ENCODE data around the gene ANGPTL7.

ANGPTL7 gene

DNA sequence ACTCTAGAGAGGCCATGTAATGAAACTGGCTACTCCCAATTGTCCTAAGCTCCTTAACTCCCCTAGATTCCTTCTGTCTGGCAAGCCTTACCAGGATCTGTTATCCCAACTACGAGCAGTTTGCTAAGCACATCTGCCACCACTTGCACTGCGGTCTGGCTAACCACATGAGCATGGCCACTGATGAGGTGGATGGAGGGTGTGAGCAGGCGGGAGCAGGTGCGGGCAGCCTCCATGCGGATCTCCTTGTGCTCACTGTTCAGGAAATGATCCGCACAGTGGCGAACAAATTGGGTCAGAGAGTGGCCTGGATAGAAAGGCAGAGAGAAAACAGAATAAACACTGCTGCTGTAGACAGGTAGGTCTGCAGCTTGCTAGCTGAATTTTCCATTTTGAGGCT, 49.2 kb downstream of the ANGPTL7 start:
- Histone ChIP-seq H3K9ac (ENCODE audit: low read length) (no peak overlapping the region), H3K36me3 (ENCODE audit: control insufficient read depth, insufficient read depth, low read length, severe bottlenecking) (peaks cover 88% of the 10 kb centered on the region)
- DNase-seq (ENCODE audit: low read depth) = no peak

DNA sequence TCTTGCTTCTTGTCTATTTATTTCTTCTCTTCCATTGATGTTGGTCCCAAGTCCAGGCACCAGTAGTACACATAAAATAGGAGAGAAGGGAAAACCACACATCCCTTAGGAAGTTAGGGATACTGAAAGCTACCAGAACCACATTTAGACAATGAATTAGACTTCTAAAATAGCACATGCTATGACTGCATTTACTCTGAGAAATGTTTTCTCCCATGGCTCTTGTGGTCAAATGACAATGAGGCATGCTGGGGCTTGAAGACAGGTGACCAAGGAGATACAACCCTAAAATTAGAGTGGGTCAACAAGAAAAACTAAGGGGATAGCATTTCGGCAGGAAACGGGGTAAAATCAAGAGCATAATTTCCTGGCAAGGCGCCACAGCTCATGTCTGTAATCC, 56.1 kb downstream of the ANGPTL7 start:
- no peak overlapping the region for H3K4me3 ChIP-seq (ENCODE audit: low read length)
- H3K9ac ChIP-seq (ENCODE audit: low read length) = no peak overlapping the region
- no peaks in the 10 kb centered on the region for H3K27me3 ChIP-seq (replicated peaks; ENCODE audit: control insufficient read depth, insufficient read depth, low read length)
- peaks cover 71% of the 10 kb centered on the region for H3K36me3 ChIP-seq (ENCODE audit: control insufficient read depth, insufficient read depth, low read length, severe bottlenecking)
- DNase-seq (ENCODE audit: low read depth) = no peak
- H3K4me1 ChIP-seq (ENCODE audit: control insufficient read depth, insufficient read depth, low read length) = no peaks in the 10 kb centered on the region
- H3K9me3 ChIP-seq (ENCODE audit: control insufficient read depth, low read length) = no peaks in the 10 kb centered on the region

More for the DNA sequence above, 49.2 kb downstream of the ANGPTL7 start:
- Histone ChIP-seq H3K4me3 (ENCODE audit: low read length) (no peak overlapping the region), H3K4me1 (ENCODE audit: control insufficient read depth, insufficient read depth, low read length) (no peaks in the 10 kb centered on the region), H3K27me3 (replicated peaks; ENCODE audit: control insufficient read depth, insufficient read depth, low read length) (no peaks in the 10 kb centered on the region), H3K9me3 (ENCODE audit: control insufficient read depth, low read length) (no peaks in the 10 kb centered on the region)
